ENCODE measurements around the gene SPTBN1.

The SPTBN1 gene

GRCh38 chr2:54716375-54716774 lies 260.2 kb downstream of the SPTBN1 start:
- TF ChIP-seq GATA3 (IDR thresholded peaks at IDR 0.05; ENCODE audit: low read depth, low read length) (no peak), GATA2 (IDR thresholded peaks at IDR 0.05; ENCODE audit: low read depth, low read length) (no peak)

GRCh38 chr2:54720563-54720962 lies 264.4 kb downstream of the SPTBN1 start:
- TF ChIP-seq GATA3 (IDR thresholded peaks at IDR 0.05; ENCODE audit: low read depth, low read length), result no peak
- no peak for TF ChIP-seq GATA2 (IDR thresholded peaks at IDR 0.05; ENCODE audit: low read depth, low read length)

Measured in SH-SY5Y (cell line).